Central memory CD8-positive, alpha-beta T cell (primary cell): ENCODE measurements around the gene CEP57L1.

Experiments
- ATAC-seq: fragments of 150-1000 bp; cut with Tn5 transposase; replicated peaks from 2 replicates; pipeline ENCODE4 v1.10.0; 2022; ENCODE audit warnings: mild to moderate bottlenecking, moderate FRiP score, moderate number of reproducible peaks; ENCODE audit not compliant: poor library complexity, severe bottlenecking; ENCODE audit errors: extremely low read depth
- DNase-seq, 2 donors: peaks; one replicate each; pipeline ENCODE4 v3.0.0; 2021; ENCODE audit warnings: low spot score in 2 of 2
- H3K27ac Mint-ChIP-seq: one replicate; pipeline ENCODE4 v1.8.0; 2022; ENCODE audit warnings: low read depth, mild to moderate bottlenecking, moderate library complexity, mixed read lengths
- H3K27me3 Mint-ChIP-seq: one replicate; pipeline ENCODE4 v1.8.0; 2022; ENCODE audit warnings: mixed read lengths
- H3K36me3 Mint-ChIP-seq: one replicate; pipeline ENCODE4 v1.8.0; 2022; ENCODE audit warnings: mild to moderate bottlenecking, moderate library complexity, mixed read lengths; ENCODE audit not compliant: insufficient read depth
- H3K4me1 Mint-ChIP-seq: one replicate; pipeline ENCODE4 v1.8.0; 2022; ENCODE audit warnings: mixed read lengths
- H3K4me3 Mint-ChIP-seq: one replicate; pipeline ENCODE4 v1.8.0; 2022; ENCODE audit warnings: mild to moderate bottlenecking, moderate library complexity, mixed read lengths
- H3K9me3 Mint-ChIP-seq: one replicate; pipeline ENCODE4 v1.8.0; 2022; ENCODE audit warnings: mixed read lengths

Gene CEP57L1

DNA sequence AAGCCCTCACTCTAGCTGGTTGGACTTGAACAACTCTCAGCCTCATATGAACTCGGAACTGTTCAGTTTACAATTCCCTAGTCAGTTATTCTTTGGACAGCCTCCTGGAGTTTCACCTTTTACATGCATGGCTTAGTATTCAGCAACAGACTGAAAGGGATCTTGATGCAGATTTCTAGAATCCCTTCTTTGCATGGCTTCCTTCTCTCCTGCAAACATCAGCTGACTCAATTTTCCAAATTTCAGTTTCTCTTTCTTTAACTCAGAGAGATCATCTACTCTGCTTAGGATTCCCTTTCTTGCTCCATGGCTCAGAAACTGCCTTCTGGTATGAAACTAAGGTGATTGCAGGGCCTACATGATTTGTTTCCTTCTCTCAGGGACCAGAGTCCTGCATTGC lies 99.6 kb downstream of the CEP57L1 start:
- H3K9me3 Mint-ChIP-seq = peaks cover 12% of the 10 kb centered on the region
- H3K4me1 Mint-ChIP-seq = no peaks in the 10 kb centered on the region
- H3K27ac Mint-ChIP-seq = no peak overlapping the region
- DNase-seq (no peak), ATAC-seq (no peak)
- no peaks in the 10 kb centered on the region for H3K36me3 Mint-ChIP-seq
- no peaks in the 10 kb centered on the region for H3K27me3 Mint-ChIP-seq
- no peak overlapping the region for H3K4me3 Mint-ChIP-seq

DNA sequence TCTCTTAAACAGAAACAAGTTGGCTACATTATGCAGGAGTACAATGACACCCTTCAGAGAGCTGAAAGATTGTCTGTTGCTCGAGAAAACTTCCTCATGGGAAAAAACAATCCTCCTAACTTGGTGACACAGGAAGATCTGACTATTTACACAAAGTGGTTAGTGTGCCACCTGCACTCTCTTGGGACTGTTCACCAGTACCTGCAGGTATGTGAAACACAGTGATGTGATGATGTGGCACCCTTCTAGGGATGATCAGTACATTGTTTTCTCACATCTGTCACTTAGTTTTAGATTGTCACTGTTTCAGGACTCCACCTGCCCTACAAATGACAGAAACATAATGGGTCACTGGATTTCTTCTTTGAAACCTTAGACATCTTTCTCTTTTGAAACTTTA lies 101.8 kb downstream of the CEP57L1 start:
- no peak for ATAC-seq
- Mint-ChIP-seq H3K4me3 (no peak overlapping the region), H3K27ac (no peak overlapping the region), H3K27me3 (no peaks in the 10 kb centered on the region), H3K9me3 (peaks cover 4% of the 10 kb centered on the region), H3K4me1 (no peaks in the 10 kb centered on the region), H3K36me3 (no peaks in the 10 kb centered on the region)
- no peak for DNase-seq

DNA sequence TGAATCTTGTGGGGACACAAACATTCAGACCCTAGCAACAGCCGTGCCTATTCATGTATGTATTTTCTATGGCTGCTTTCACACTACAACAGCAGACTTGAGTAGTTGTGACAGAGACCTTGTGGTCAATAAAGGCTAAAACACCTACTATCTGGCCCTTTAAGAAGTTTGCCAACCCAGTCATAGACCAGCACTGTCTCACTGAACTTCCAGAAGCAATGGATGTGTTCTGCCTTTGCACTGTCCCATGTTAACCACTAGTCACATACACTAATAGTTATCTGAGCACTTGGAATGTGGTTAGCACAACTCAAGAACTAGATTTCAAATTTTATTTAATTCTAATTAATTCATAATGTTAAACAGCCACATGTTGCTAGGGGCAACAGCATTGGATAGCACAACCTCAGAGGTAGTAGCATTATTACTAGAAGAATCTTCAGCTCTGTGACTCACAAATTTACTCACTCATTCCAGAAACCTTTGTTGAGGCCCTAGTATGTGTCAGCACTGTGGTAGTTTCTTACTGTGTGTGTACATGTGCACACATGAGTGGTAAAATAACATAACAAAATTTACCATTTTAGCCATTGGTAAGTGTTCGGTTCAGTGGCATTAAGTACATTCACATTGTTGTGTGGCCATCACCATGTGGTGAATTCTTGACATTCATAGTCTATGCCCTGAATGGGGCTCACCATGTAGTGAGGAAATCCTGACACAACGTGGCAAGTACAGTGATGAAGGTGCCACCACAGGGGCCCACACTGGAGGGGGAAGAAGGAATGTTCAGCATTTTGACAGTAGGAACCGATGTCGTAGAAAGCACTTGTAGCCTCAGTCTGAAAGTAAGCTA lies 107.3 kb downstream of the CEP57L1 start:
- Mint-ChIP-seq H3K27me3 (no peaks in the 10 kb centered on the region), H3K27ac (no peak overlapping the region), H3K4me1 (no peaks in the 10 kb centered on the region), H3K4me3 (no peak overlapping the region), H3K9me3 (no peaks in the 10 kb centered on the region), H3K36me3 (no peaks in the 10 kb centered on the region)
- DNase-seq (no peak), ATAC-seq (no peak)

DNA sequence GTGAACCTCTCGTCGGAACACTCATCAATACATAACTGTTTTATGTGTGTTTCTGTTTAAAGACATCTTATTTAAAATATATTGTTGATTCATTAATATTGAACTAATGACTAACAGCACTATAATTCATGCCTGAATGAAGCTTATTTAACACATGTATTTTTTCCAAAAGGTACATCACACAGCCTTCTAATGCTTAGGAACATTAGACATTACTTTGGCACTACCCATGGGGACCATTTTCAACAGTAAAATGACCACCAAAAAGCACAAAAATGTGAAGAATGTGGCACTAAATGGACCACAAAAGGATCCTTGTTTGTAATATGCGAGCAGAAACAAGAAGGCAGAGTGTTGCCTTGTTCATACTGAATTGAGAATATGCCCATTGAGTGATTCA lies 109.2 kb downstream of the CEP57L1 start:
- DNase-seq (no peak), ATAC-seq (no peak)
- H3K4me1 Mint-ChIP-seq = no peaks in the 10 kb centered on the region
- H3K36me3 Mint-ChIP-seq = no peaks in the 10 kb centered on the region
- no peaks in the 10 kb centered on the region for H3K27me3 Mint-ChIP-seq
- no peaks in the 10 kb centered on the region for H3K9me3 Mint-ChIP-seq
- H3K27ac Mint-ChIP-seq = no peak overlapping the region
- no peak overlapping the region for H3K4me3 Mint-ChIP-seq

DNA sequence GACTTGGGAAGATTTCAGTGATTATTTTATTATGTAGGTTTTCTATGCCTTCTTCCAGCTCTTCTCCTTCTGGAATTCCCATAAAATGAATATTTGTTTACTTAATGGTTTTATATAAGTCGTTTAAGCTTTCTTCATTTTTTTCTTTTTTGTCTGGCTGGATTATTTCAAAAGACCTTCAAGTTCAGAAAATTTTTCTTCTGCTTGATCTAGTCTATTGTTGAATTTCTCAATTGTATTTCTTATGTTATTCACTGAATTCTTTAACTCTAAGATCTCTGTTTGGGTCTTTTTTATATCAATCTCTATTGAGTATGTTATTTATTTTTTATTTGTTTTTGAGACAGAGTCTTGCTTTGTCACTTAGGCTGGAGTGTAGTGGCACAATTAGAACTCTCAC lies 117.4 kb downstream of the CEP57L1 start:
- H3K9me3 Mint-ChIP-seq = peaks cover 7% of the 10 kb centered on the region
- no peaks in the 10 kb centered on the region for H3K36me3 Mint-ChIP-seq
- DNase-seq (no peak), ATAC-seq (no peak)
- H3K4me1 Mint-ChIP-seq = no peaks in the 10 kb centered on the region
- no peak overlapping the region for H3K27ac Mint-ChIP-seq
- no peak overlapping the region for H3K4me3 Mint-ChIP-seq
- peaks cover 34% of the 10 kb centered on the region for H3K27me3 Mint-ChIP-seq
